Mammary epithelial cell (primary cell): ENCODE results near the gene WRAP73.

Experiments used
- CTCF ChIP-seq, 2 donors: IDR thresholded peaks in 1 of 2; conservative IDR thresholded peaks in 1 of 2; 2 replicates each; pipeline ENCODE4 v1.5.1; 2011 to 2012; ENCODE audit warnings: inconsistent platforms in 2 of 2, low read length in 2 of 2, mild to moderate bottlenecking in 2 of 2, control low read depth in 1 of 2, low read depth in 1 of 2; ENCODE audit not compliant: insufficient read depth in 1 of 2; ENCODE audit errors: extremely low read depth in 1 of 2
- EZH2 ChIP-seq: IDR thresholded peaks from 2 replicates; pipeline ENCODE4 v1.6.1; 2012; ENCODE audit warnings: low read length, inconsistent platforms, borderline replicate concordance

DNA sequence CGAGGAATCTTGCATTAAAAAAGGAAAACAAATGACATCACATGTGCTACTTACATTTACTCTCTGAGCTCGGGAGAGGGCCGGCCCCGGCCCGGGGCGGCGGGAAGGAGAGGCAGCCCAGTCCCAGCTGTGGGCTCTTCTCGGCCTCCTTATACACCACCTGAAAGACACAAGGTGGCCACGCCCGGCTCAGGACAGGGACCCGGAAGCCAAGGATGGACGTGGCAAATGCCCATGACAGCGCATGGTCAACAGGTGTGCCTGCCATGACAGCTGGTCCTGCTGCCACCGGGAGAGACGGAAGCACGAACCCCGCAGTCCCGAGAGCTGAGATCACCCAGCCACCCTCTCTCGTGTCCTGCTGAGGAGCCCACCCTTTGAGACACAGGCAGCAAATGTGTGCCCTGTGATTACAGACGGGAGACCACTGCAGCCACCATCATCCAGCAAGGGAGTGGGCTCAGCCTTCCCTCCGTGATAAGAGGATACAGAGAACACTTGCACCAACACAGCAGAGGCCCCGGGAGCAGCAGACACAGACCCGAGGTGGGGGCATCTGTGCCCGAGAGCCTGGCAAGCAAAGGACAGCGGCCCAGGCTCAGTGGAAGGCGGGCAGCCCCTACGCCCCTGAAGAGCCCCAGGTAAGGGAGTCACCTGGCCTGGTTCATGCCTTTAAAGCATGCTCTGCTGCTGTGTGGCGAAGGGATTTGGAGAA, 16.4 kb downstream of the WRAP73 start:
- no peak for TF ChIP-seq CTCF (conservative IDR thresholded peaks at IDR 0.05 in 1 of 2, IDR thresholded peaks at IDR 0.05 in 1 of 2; ENCODE audit: extremely low read depth in 1 of 2, insufficient read depth in 1 of 2, low read depth in 1 of 2, low read length in 2 of 2)
- TF ChIP-seq EZH2, result no peak
